Midbrain (tissue), 1 donor: ENCODE measurements around the gene TRIM56.

Experiments
- DNase-seq: peaks from one replicate; lab custom pipeline; 2025; lab: John Stamatoyannopoulos, UW

TRIM56 gene

GRCh38 chr7:101133621-101134398 lies 48.5 kb downstream of the TRIM56 start:
- no peak for DNase-seq

DNA sequence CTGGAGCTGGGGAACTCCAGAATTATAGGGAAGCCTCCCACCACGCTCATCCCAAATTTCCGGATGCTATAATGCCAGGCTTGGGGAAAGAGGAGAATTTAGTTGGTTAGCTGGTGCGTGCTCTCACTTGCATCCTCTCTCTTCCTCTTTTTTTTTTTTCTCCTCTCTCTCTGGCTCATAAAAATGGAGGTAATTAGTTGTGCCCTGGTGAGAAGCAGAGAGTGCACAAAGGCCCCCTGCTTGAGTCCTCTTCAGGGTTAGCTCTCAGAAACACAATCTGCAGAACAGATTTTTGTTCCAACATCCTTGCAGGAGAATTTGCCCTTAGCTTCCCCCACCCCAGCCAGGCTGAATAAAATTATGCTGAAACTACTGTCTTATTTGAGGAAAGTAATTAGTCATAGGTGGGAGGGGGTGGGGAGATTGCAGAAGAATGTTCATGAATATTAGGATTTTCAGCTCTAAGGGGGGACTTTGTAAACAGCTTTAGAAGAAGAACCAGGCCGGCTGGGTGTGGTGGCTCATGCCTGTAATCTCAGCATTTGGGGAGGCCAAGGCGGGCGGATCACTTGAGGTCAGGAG lies 49.2 kb downstream of the TRIM56 start:
- no peak for DNase-seq

DNA sequence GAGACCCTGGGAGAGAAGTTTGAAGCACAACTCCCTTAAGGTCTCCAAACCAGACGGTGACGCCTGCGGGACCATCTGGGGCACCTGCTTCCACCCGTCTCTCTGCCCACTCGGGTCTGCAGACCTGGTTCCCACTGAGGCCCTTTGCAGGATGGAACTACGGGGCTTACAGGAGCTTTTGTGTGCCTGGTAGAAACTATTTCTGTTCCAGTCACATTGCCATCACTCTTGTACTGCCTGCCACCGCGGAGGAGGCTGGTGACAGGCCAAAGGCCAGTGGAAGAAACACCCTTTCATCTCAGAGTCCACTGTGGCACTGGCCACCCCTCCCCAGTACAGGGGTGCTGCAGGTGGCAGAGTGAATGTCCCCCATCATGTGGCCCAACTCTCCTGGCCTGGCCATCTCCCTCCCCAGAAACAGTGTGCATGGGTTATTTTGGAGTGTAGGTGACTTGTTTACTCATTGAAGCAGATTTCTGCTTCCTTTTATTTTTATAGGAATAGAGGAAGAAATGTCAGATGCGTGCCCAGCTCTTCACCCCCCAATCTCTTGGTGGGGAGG lies 52.5 kb downstream of the TRIM56 start:
- DNase-seq = no peak

GRCh38 chr7:101138213-101138870 lies 53.1 kb downstream of the TRIM56 start:
- DNase-seq = peak; percentile 7

GRCh38 chr7:101140339-101140699 lies 55.0 kb downstream of the TRIM56 start:
- no peak for DNase-seq

- no peak for DNase-seq
Measured at GRCh38 chr7:101140746-101141382, 55.6 kb downstream of the TRIM56 start.
